ENCODE measurements around the gene GCAT. TPM values are rescaled to one million over a fixed set of nuclear protein-coding genes. Genes with fewer than 3 reads are reported as not detected.
A peak's percentile ranks its signal among the peaks of the same experiment; 100 is the strongest.

Gene GCAT
- total and polyA plus RNA-seq, 9 of the 15 experiments (the other 6 are each of a cell fraction or from before 2014, with no cell fraction given) = 1.9 to 69.9 (median 26.4) TPM

- peak; percentile 72 for TF ChIP-seq ZNF584 (CRISPR knock-in tag; IDR thresholded peaks at IDR 0.05; ENCODE audit: low read depth)
- TF ChIP-seq ZNF780A (CRISPR knock-in tag; IDR thresholded peaks at IDR 0.05) = no peak
- TF ChIP-seq PRDM10 (IDR thresholded peaks at IDR 0.05; ENCODE audit: partially characterized antibody) = peak; percentile 99
- peak; percentile 53 for TF ChIP-seq CHD2 (IDR thresholded peaks at IDR 0.05; ENCODE audit: low read depth, low read length)
- peak; percentile 87; the same call in 1 of the 2 replicates for TF ChIP-seq TOE1 (IDR thresholded peaks at IDR 0.05; ENCODE audit: borderline replicate concordance)
- TF ChIP-seq TOE1 (CRISPR knock-in tag; IDR thresholded peaks at IDR 0.05; ENCODE audit: borderline replicate concordance, low read depth) = no peak
- TF ChIP-seq SRSF1 (IDR thresholded peaks at IDR 0.05; ENCODE audit: low read depth, low read length) = no peak
- TF ChIP-seq NRF1 (conservative IDR thresholded peaks at IDR 0.05 in 1 of 2, IDR thresholded peaks at IDR 0.05 in 1 of 2) = peak; percentile 41 to 44; a peak in 2 of 4 replicates
- TF ChIP-seq TFAP4 (CRISPR knock-in tag; IDR thresholded peaks at IDR 0.05; ENCODE audit: borderline replicate concordance) = peak; percentile 47; the same call in 1 of the 2 replicates
- peak; percentile 88 for TF ChIP-seq ATF3 (IDR thresholded peaks at IDR 0.05)
- no peak for TF ChIP-seq ATF3 (CRISPR knock-in tag; conservative IDR thresholded peaks at IDR 0.05)
- TF ChIP-seq LEF1 (IDR thresholded peaks at IDR 0.05) = peak; percentile 98
- TF ChIP-seq TSHZ1 (CRISPR knock-in tag; IDR thresholded peaks at IDR 0.05) = no peak
- TF ChIP-seq GATA2 (CRISPR knock-in tag; IDR thresholded peaks at IDR 0.05) = peak; percentile 87
- TF ChIP-seq ZMIZ1 (IDR thresholded peaks at IDR 0.05; ENCODE audit: low read depth in 2 of 2, low read length in 2 of 2) = peak in 1 of 2 experiments; percentile 81; a peak in 2 of 4 replicates
These were observed 4.5 kb upstream of the GCAT start (continued) for GRCh38 chr22:37803195-37803638.
